Neural cell (in vitro differentiated cells): ENCODE results near the gene ECT2L.

ENCODE experiments used
- CTCF ChIP-seq: fragments of 450-650 bp; IDR thresholded peaks from 2 replicates; pipeline ENCODE4 v1.5.1; 2014; ENCODE audit warnings: antibody characterized with exemption, mild to moderate bottlenecking, moderate library complexity; ENCODE audit not compliant: poor library complexity, severe bottlenecking
- EP300 ChIP-seq: fragments of 450-650 bp; conservative IDR thresholded peaks from 2 replicates; pipeline ENCODE4 v1.6.1; 2014; ENCODE audit warnings: antibody characterized with exemption, mild to moderate bottlenecking, moderate library complexity; ENCODE audit not compliant: poor library complexity, severe bottlenecking
- POLR2AphosphoS5 ChIP-seq: IDR thresholded peaks from 2 replicates; pipeline ENCODE4 v1.6.1; 2012
- RAD21 ChIP-seq: fragments of 450-650 bp; conservative IDR thresholded peaks from 2 replicates; pipeline ENCODE4 v1.6.1; 2014; ENCODE audit warnings: antibody characterized with exemption, mild to moderate bottlenecking, moderate library complexity
- REST ChIP-seq: IDR thresholded peaks from 2 replicates; pipeline ENCODE4 v1.6.1; 2012; ENCODE audit warnings: borderline replicate concordance

GRCh38 chr6:138795809-138796603 lies at the start of gene ECT2L:
- TF ChIP-seq RAD21 (no peak), EP300 (no peak), CTCF (no peak), POLR2AphosphoS5 (no peak), REST (no peak)
